Measurements from ENCODE around the gene DCAF10.

The DCAF10 gene

GRCh38 chr9:37910271-37910670 lies 109.7 kb downstream of the DCAF10 start:
- DNase-seq: no peak

GRCh38 chr9:37911271-37911681 lies 110.7 kb downstream of the DCAF10 start:
- no peak for DNase-seq

GRCh38 chr9:37913480-37914153 lies 113.0 kb downstream of the DCAF10 start:
- peak; percentile 42 for DNase-seq

GRCh38 chr9:37914154-37914551 lies 113.6 kb downstream of the DCAF10 start:
- DNase-seq: no peak

DNA sequence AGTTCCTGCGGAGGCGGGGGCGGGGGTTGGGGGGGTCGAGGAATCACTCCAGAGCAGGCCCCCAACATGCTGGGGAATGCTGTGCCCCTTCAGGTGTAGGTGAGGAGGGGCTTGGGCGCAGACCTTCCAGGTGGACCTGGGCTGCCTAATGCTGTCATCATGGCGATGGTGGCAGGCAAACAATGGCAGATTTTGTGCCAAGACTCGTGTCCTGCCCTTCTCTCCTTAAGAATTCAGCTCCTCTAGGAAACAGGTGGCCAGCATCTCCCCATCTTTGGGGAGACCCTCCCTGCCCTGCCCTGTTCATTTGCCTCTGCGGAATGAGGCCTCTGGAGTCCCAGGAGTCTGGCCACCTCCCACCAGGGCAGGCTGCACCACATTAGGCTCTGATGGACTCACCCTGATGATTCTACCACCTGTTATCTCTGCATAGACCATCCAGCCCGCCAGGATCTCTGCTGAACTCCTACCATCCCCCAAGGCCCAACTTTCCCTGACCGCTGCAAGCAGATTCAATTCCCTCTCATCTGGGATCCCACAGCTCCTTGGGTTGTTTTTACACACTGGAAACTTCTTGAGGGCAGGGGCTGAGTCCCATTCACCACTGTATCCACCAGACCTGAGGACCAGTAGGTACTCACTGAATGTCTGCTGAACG lies 114.2 kb downstream of the DCAF10 start:
- no peak for DNase-seq

GRCh38 chr9:37915911-37916470 lies 115.4 kb downstream of the DCAF10 start:
- DNase-seq: no peak

DNA sequence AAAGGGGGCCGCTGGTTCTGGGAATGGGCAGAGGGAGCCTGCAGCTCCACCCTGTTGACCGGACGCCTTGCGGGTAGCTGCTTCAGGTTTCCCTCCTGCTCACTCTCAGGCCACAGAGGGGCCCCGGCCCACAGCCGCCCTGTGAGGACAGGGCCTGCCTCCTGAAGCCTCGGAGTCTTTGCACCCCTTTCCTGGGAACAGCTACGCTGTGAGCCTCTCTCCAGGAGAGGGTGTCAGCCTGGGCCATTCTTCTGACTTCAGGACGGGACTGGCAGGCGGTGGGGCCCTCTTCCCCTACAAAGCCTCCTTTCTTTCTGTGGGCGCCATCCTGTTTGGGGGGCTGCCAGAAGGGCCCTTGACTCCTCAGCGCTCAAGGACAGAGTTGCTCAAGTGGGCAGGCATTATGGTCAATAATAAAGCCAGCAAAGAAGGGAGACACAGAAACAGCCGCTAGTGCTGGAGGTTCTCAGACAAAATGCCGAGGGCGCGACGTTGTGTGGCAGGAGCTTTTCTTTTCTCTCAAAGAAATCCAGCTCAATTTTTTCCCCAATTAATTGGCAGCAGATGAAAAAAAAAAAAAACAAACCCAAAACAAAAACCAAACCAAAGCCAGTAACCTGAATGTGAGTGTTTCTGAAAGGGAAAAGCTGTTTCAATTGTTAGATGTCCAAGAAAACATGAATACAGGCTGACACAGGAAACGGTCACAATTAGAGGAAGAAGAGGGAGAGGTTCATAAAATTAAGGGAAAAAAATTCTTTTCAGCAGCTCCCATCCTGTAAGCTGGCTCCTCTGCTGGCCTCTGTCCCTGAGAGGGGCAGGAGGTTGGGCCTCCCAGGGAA lies 116.1 kb downstream of the DCAF10 start:
- DNase-seq: no peak

All from NCI-H774 (cell line).